Measurements from ENCODE around the gene CRELD1.

The CRELD1 gene

GRCh38 chr3:9933561-9934234 lies at the start of gene CRELD1:
Gene CRELD1 (plus strand): TSS chr3:9933834. CDS start chr3:9934439, 605 bp downstream.
- TF ChIP-seq GATA2 (IDR thresholded peaks at IDR 0.05; ENCODE audit: low read depth, low read length) (no peak), GATA3 (IDR thresholded peaks at IDR 0.05; ENCODE audit: low read depth, low read length) (no peak)

- TF ChIP-seq GATA3 (IDR thresholded peaks at IDR 0.05; ENCODE audit: low read depth, low read length) (no peak), GATA2 (IDR thresholded peaks at IDR 0.05; ENCODE audit: low read depth, low read length) (no peak)
These were observed 49.0 kb upstream of the CRELD1 start for GRCh38 chr3:9884555-9885165.

GRCh38 chr3:9886328-9886727 lies 47.3 kb upstream of the CRELD1 start:
- TF ChIP-seq GATA3 (IDR thresholded peaks at IDR 0.05; ENCODE audit: low read depth, low read length) (no peak), GATA2 (IDR thresholded peaks at IDR 0.05; ENCODE audit: low read depth, low read length) (no peak)

GRCh38 chr3:9887480-9887879 lies 46.2 kb upstream of the CRELD1 start:
- no peak for TF ChIP-seq GATA3 (IDR thresholded peaks at IDR 0.05; ENCODE audit: low read depth, low read length)
- no peak for TF ChIP-seq GATA2 (IDR thresholded peaks at IDR 0.05; ENCODE audit: low read depth, low read length)

GRCh38 chr3:9888540-9888939 lies 45.1 kb upstream of the CRELD1 start:
- no peak for TF ChIP-seq GATA2 (IDR thresholded peaks at IDR 0.05; ENCODE audit: low read depth, low read length)
- no peak for TF ChIP-seq GATA3 (IDR thresholded peaks at IDR 0.05; ENCODE audit: low read depth, low read length)

GRCh38 chr3:9889405-9889804 lies 44.2 kb upstream of the CRELD1 start:
- TF ChIP-seq GATA3 (IDR thresholded peaks at IDR 0.05; ENCODE audit: low read depth, low read length) (no peak), GATA2 (IDR thresholded peaks at IDR 0.05; ENCODE audit: low read depth, low read length) (no peak)

- TF ChIP-seq GATA3 (IDR thresholded peaks at IDR 0.05; ENCODE audit: low read depth, low read length), result no peak
- TF ChIP-seq GATA2 (IDR thresholded peaks at IDR 0.05; ENCODE audit: low read depth, low read length), result no peak
These were observed 43.2 kb upstream of the CRELD1 start, which contains the start of gene JAGN1 for GRCh38 chr3:9890249-9891071. Gene JAGN1 (plus strand): TSS chr3:9890610. CDS start chr3:9890723, 113 bp downstream.

- TF ChIP-seq GATA3 (IDR thresholded peaks at IDR 0.05; ENCODE audit: low read depth, low read length), result no peak
- TF ChIP-seq GATA2 (IDR thresholded peaks at IDR 0.05; ENCODE audit: low read depth, low read length), result no peak
These were observed 42.5 kb upstream of the CRELD1 start for GRCh38 chr3:9891072-9891622.

- TF ChIP-seq GATA3 (IDR thresholded peaks at IDR 0.05; ENCODE audit: low read depth, low read length), result no peak
These were observed 39.9 kb upstream of the CRELD1 start for GRCh38 chr3:9893739-9894138.

- TF ChIP-seq GATA2 (IDR thresholded peaks at IDR 0.05; ENCODE audit: low read depth, low read length) (no peak), GATA3 (IDR thresholded peaks at IDR 0.05; ENCODE audit: low read depth, low read length) (no peak)
These were observed 35.9 kb upstream of the CRELD1 start for GRCh38 chr3:9897408-9898372.

- no peak for TF ChIP-seq GATA3 (IDR thresholded peaks at IDR 0.05; ENCODE audit: low read depth, low read length)
- TF ChIP-seq GATA2 (IDR thresholded peaks at IDR 0.05; ENCODE audit: low read depth, low read length), result no peak
These were observed 35.0 kb upstream of the CRELD1 start for GRCh38 chr3:9898467-9899241.

- TF ChIP-seq GATA3 (IDR thresholded peaks at IDR 0.05; ENCODE audit: low read depth, low read length), result no peak
- TF ChIP-seq GATA2 (IDR thresholded peaks at IDR 0.05; ENCODE audit: low read depth, low read length), result no peak; the same call in 1 of the 2 replicates
These were observed 34.3 kb upstream of the CRELD1 start for GRCh38 chr3:9899289-9899791.
